Measurements from ENCODE around the gene CEBPZOS.

CEBPZOS gene

GRCh38 chr2:37250869-37251740, 54.8 kb downstream of the CEBPZOS start:
- Histone ChIP-seq H3K9me3 (ENCODE audit: control extremely low read depth in 1 of 5, control insufficient read depth in 4 of 5, insufficient read depth in 2 of 5, low read depth in 1 of 5, low read length in 4 of 5) (no peaks in the 10 kb centered on the region), H3K4me3 (ENCODE audit: control insufficient read depth in 1 of 7, extremely low read depth in 1 of 7, insufficient read depth in 4 of 7, low read depth in 2 of 7, low read length in 6 of 7) (no peak overlapping the region), H3K36me3 (ENCODE audit: control insufficient read depth in 4 of 4, insufficient read depth in 4 of 4, low read length in 3 of 4) (peaks cover 16 to 80% (median 57%) of the 10 kb centered on the region in 4 experiments), H3K27me3 (replicated peaks in 2 of 5; ENCODE audit: control insufficient read depth in 4 of 5, insufficient read depth in 5 of 5, low read length in 4 of 5) (no peaks in the 10 kb centered on the region), H3K27ac (ENCODE audit: insufficient read depth in 1 of 2, low read depth in 1 of 2, low read length in 2 of 2, poor library complexity in 1 of 2, severe bottlenecking in 2 of 2) (peak overlapping the region in 1 of 2 experiments; percentile 38), H3K4me1 (ENCODE audit: control extremely low read depth in 1 of 4, control insufficient read depth in 4 of 4, insufficient read depth in 4 of 4, low read length in 3 of 4) (no peaks in the 10 kb centered on the region)
- CTCF ChIA-PET: interaction anchor here (0.6 to 2.1 kb wide), 4 partner anchors 12 to 142 kb away, joined by 3 to 8 read pairs (median 4); no protein-coding TSS in a partner anchor
- WGBS (ENCODE audit: insufficient coverage): 100% methylated on average over 1 of the region's 5 CpGs
- POLR2A ChIA-PET: no interaction called here
- no peak for DNase-seq
